H1 (cell line): ENCODE measurements around the gene PTPN13. TPM values are rescaled to one million over a fixed set of nuclear protein-coding genes. Genes with fewer than 3 reads are reported as not detected.

Source experiments
- ASH2L ChIP-seq: fragments of 200-600, 300-600 bp; sonication (generic); IDR thresholded peaks from one replicate; pipeline ENCODE4 v1.7.1; 2017; ENCODE audit warnings: low read length
- CEBPB ChIP-seq: IDR thresholded peaks from 2 replicates; pipeline ENCODE4 v1.6.1; 2012; ENCODE audit warnings: low read depth, low read length
- CHD1 ChIP-seq: IDR thresholded peaks from 2 replicates; pipeline ENCODE4 v1.6.1; 2012; ENCODE audit warnings: low read depth, low read length, improper control_type of control experiment
- NANOG ChIP-seq: IDR thresholded peaks from 2 replicates; pipeline ENCODE4 v1.6.1; 2011; ENCODE audit warnings: low read length, low read depth, mild to moderate bottlenecking, inconsistent platforms; ENCODE audit not compliant: insufficient read depth, poor library complexity, severe bottlenecking
- SIRT6 ChIP-seq: IDR thresholded peaks from one replicate; pipeline ENCODE4 v1.7.1; 2012; ENCODE audit warnings: low read length, inconsistent platforms
- SRF ChIP-seq: IDR thresholded peaks from 2 replicates; pipeline ENCODE4 v1.6.1; 2011; ENCODE audit warnings: mild to moderate bottlenecking, low read depth, low read length, moderate library complexity
- TBP ChIP-seq: IDR thresholded peaks from 2 replicates; pipeline ENCODE4 v1.6.1; 2011; ENCODE audit warnings: low read depth, low read length, improper control_type of control experiment
- TCF12 ChIP-seq: IDR thresholded peaks from 2 replicates; pipeline ENCODE4 v1.6.1; 2011; ENCODE audit warnings: low read depth, mild to moderate bottlenecking, low read length
- polyA plus RNA-seq, 7 experiments: library from polyadenylated mRNA; depleted of rRNA in 3 of 7; stranded (reverse) in 5 of 7; unstranded in 2 of 7; fragments of >200 nt in 5 of 7; fragments of 200-250 nt in 2 of 7; gene quantifications; 1 replicate in 5 of 7; 2 replicates in 1 of 7; 4 replicates in 1 of 7; pipeline versions ENCODE4 v1.2.1 to v1.2.3, GENCODE V29; 2011 to 2013; ENCODE audit warnings: missing spikeins in 2 of 7, mixed read lengths in 2 of 7
- total RNA-seq: library from RNA; stranded (reverse); fragmentation: NEBNext Ultra II Directional; extraction: Animal tissue kit (Norgen Biotek cat#: 25700); gene quantifications from 2 replicates; pipeline ENCODE4 v1.2.1, GENCODE V29; 2021

The PTPN13 gene
- total and polyA plus RNA-seq, 2 of the 8 experiments (the other 6 are each of a cell fraction or from before 2014, with no cell fraction given): 12.7 to 57.9 TPM

DNA sequence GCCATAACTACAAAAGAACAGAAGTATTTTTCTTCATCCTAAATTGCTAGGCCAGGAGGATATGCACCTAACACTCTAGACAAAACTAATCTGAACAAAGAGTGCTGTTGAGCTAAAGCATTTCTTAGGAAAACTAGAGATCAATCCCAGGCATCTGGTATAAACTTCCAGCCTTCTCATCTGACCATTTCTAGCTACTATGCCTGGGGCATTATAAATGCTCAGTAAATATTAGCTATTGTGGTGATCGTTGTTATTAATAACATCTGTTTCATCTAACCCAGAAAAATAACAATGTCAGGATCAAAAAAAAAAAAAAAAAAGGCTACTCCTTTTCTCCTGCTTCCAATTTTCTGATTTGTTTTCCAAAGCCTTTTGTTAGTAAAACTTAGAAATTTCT, 262.8 kb downstream of the PTPN13 start (continued):
- TF ChIP-seq NANOG (no peak), SRF (no peak), CEBPB (no peak), TBP (no peak), CHD1 (no peak), ASH2L (no peak), SIRT6 (no peak), TCF12 (no peak)
